ENCODE results near the gene PSMB10. TPM values are rescaled to one million over a fixed set of nuclear protein-coding genes. Genes with fewer than 3 reads are reported as not detected.
A peak's percentile ranks its signal among the peaks of the same experiment; 100 is the strongest.

Gene PSMB10
- total RNA-seq, 1 donor from 2014 or later = 1.2 TPM

DNA sequence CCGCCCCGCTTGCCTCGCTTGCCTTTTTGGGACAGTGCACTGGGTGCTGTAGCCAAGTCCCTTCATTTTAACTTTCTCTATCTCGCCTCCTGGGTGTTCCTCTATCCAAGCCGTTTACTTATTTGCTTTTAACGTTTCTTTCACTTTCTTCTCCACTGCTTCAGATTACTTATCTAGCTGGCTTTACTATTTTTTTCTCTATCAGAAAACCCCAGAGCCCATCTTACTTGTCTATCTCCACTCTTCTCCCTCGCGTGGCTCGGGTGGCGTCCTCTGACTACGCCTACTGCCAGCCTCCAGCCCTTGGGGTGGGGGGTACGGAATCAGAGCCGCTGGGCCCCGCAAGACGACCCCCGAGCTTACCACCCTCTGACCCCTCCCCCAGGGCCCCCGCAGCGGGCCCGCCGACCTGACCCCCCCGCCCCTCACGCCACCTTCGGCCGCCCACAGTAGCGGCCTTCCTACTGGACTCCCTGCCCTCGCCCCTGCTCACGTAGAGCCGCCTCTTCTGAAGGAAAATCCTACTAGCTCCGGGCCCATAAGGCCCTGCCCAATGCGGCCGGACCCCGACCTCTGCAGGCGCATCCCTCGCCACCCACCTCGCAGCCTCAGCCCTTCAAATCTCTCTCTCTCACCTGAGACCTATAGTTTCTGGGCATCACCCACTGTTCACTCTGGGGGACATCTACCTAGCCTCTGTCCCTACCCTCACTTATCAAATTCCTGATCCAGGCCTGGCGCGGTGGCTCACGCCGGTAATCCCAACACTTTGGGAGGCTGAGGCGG lies 32.8 kb upstream of the PSMB10 start:
- no peaks in the 10 kb centered on the region for H3K36me3 ChIP-seq
- H3F3A ChIP-seq (ENCODE audit: low read depth) = peaks cover 24% of the 10 kb centered on the region
- H3K4me1 Mint-ChIP-seq = peaks cover 18% of the 10 kb centered on the region
- peaks cover 5% of the 10 kb centered on the region for H4K20me1 ChIP-seq (ENCODE audit: low read depth)
- no peaks in the 10 kb centered on the region for H3K79me2 ChIP-seq (ENCODE audit: low read depth)
- DNase-seq (ENCODE audit: low spot score) = peak; percentile 53
- peaks cover 14% of the 10 kb centered on the region for H3K4me1 ChIP-seq
- H3K9ac ChIP-seq = no peak overlapping the region
- H3K36me3 Mint-ChIP-seq = no peaks in the 10 kb centered on the region
- H3K4me2 ChIP-seq = peak overlapping the region; percentile 86
- peaks cover 26% of the 10 kb centered on the region for H3K27me3 Mint-ChIP-seq (ENCODE audit: insufficient read depth, low read depth)
- H3K9me3 ChIP-seq (ENCODE audit: low read depth) = no peaks in the 10 kb centered on the region
- H3K27ac Mint-ChIP-seq = peak overlapping the region; percentile 3
- peak overlapping the region; percentile 3 for H2AFZ ChIP-seq (replicated peaks)
- no peak for TF ChIP-seq CTCF (IDR thresholded peaks at IDR 0.05)
- H3K27ac ChIP-seq = no peak overlapping the region
- H3K4me3 Mint-ChIP-seq = peak overlapping the region; percentile 81
- peaks cover 20% of the 10 kb centered on the region for H3K27me3 ChIP-seq
- peak overlapping the region; percentile 55 for H3K4me3 ChIP-seq
- H3K9me3 Mint-ChIP-seq = no peaks in the 10 kb centered on the region

DNA sequence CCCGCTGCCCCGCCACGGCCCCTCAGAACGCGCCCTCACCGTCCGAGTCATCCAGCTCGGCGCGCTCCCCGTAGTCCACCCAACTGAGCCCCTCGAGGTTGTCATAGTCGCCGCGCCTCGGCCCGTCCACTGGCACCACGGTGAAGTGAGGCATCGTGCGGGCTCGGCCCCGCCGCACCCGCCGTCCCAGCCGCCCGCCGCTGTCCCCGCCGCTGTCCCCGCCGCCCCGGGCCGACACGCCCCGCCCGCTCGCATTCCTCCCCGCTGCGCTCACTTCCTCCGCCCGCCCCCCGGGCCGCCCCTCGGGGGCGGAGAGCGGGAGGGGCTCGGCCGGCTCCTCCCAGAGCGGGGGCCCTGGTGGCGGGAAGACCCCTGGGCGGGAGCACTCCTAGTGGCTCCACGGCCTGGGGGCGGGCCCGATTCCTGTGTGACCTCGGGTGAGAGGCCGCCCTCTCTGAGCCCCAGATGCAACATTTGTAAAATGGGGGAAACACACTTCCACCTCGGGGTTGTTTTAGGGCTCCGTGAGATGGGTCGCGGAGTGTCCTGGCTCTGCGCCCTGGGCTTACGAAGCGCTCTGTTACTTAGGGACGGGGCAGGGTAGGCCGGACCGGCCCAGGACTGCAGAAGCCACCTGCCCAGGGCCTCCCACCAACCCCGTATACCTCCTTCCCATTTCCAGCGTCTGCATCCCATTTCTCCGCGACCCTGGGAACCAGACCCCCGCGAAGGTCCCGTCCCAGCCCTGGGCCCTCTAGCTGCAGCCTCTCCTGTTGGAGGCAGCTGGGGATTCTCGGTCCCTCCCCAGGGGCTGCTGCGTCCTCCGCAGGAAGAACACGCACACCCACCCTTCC lies 32.0 kb upstream of the PSMB10 start, which contains the start of gene SLC12A4:
Gene SLC12A4 (minus strand): TSS at position 238 of the 854 bp plus-strand sequence. CDS start 84 bp downstream, at position 154.
- H3K4me1 Mint-ChIP-seq = peaks cover 18% of the 10 kb centered on the region

GRCh38 chr16:67967958-67968399 lies 31.3 kb upstream of the PSMB10 start:
- Mint-ChIP-seq H3K4me3 (peak overlapping the region; percentile 89), H3K27me3 (ENCODE audit: insufficient read depth, low read depth) (peaks cover 21% of the 10 kb centered on the region), H3K36me3 (no peaks in the 10 kb centered on the region), H3K27ac (no peak overlapping the region), H3K9me3 (no peaks in the 10 kb centered on the region), H3K4me1 (peaks cover 18% of the 10 kb centered on the region)
- Histone ChIP-seq H3K4me3 (peak overlapping the region; percentile 55), H3K9me3 (ENCODE audit: low read depth) (no peaks in the 10 kb centered on the region), H3K4me1 (peaks cover 14% of the 10 kb centered on the region), H2AFZ (replicated peaks) (peak overlapping the region; percentile 67), H3K9ac (peak overlapping the region; percentile 16), H3K4me2 (peak overlapping the region; percentile 86), H3F3A (ENCODE audit: low read depth) (peaks cover 24% of the 10 kb centered on the region), H3K36me3 (no peaks in the 10 kb centered on the region), H4K20me1 (ENCODE audit: low read depth) (peaks cover 5% of the 10 kb centered on the region), H3K27ac (no peak overlapping the region), H3K79me2 (ENCODE audit: low read depth) (no peaks in the 10 kb centered on the region), H3K27me3 (peaks cover 20% of the 10 kb centered on the region)
- peak; percentile 65 for DNase-seq (ENCODE audit: low spot score)
- TF ChIP-seq CTCF (IDR thresholded peaks at IDR 0.05) (no peak), EZH2phosphoT487 (IDR thresholded peaks at IDR 0.05) (no peak), EZH2 (IDR thresholded peaks at IDR 0.05) (no peak)

More for the DNA sequence above, 32.0 kb upstream of the PSMB10 start, which contains the start of gene SLC12A4:
- Histone ChIP-seq H3K4me1 (peaks cover 14% of the 10 kb centered on the region), H3K4me3 (peak within 1 kb of the TSS; percentile 55), H3K27me3 (peaks cover 20% of the 10 kb centered on the region), H4K20me1 (ENCODE audit: low read depth) (peaks cover 5% of the 10 kb centered on the region), H2AFZ (replicated peaks) (peak within 1 kb of the TSS; percentile 67), H3K27ac (no peak within 1 kb of the TSS), H3K79me2 (ENCODE audit: low read depth) (no peaks in the 10 kb centered on the region), H3K4me2 (peak within 1 kb of the TSS; percentile 86), H3K9ac (peak within 1 kb of the TSS; percentile 16), H3K9me3 (ENCODE audit: low read depth) (no peaks in the 10 kb centered on the region), H3K36me3 (no peaks in the 10 kb centered on the region), H3F3A (ENCODE audit: low read depth) (peaks cover 24% of the 10 kb centered on the region)
- Mint-ChIP-seq H3K9me3 (no peaks in the 10 kb centered on the region), H3K27me3 (ENCODE audit: insufficient read depth, low read depth) (peaks cover 24% of the 10 kb centered on the region), H3K27ac (peak within 1 kb of the TSS; percentile 3), H3K36me3 (no peaks in the 10 kb centered on the region), H3K4me3 (peak within 1 kb of the TSS; percentile 89)
- DNase-seq (ENCODE audit: low spot score) = peak; percentile 80
- TF ChIP-seq EZH2phosphoT487 (IDR thresholded peaks at IDR 0.05) (no peak), CTCF (IDR thresholded peaks at IDR 0.05) (no peak), EZH2 (IDR thresholded peaks at IDR 0.05) (no peak)
